Fibroblast of pulmonary artery (primary cell): ENCODE results near the gene IGFBP4.

Experiments used
- DNase-seq: peaks from one replicate; pipeline ENCODE4 v3.0.0-alpha.2; 2010; ENCODE audit warnings: low read depth
- H3K4me3 ChIP-seq: replicated peaks from 2 replicates; pipeline ENCODE4 v1.5.1; 2011; ENCODE audit warnings: low read depth, mild to moderate bottlenecking, control low read depth, low read length, moderate library complexity
- CTCF ChIP-seq: IDR thresholded peaks from 2 replicates; pipeline ENCODE4 v1.5.1; 2011; ENCODE audit warnings: mild to moderate bottlenecking, control low read depth, low read length, inconsistent platforms; ENCODE audit errors: missing control alignments

Gene IGFBP4

DNA sequence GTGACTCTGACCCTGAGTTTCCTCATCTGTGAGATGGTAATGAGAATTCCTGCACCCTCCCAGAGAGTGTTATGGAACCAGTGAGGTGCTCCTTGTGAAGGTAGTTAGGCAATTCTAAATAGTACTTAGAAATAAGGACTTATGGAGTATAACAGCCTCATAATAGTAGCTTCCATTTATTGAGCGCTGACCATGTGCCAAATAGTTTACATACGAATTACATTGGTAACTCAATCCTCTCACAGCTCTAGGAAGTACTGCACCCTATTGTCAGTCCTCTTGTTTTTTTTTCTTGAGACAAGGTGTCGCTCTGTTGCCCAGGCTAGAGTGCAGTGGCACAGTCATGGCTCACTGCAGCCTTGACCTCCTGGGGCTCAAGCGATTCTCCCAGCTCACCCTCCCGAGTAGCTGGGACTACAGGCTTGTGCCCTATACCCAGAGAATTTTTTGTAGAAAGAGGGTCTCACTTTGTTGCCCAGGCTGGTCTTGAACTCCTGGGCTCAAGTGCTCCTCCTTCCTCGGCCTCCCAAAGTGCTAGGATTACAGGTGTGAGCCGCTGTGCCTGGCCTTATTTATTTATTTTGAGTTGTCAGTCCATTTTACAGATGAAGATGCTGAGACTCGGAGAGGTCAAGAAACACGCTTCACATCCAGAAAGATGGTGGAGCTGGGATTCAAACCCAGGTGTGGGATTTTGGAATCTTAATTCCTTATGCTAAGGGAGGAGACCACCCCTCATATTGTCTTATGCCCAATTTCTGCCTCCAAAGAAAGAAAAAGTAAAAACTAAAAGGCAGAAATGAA is 55.2 kb downstream of the IGFBP4 start:
- no peak for TF ChIP-seq CTCF
- DNase-seq, result no peak
- no peak overlapping the region for H3K4me3 ChIP-seq

GRCh38 chr17:40499551-40500189 is 56.4 kb downstream of the IGFBP4 start:
- peak; percentile 80 for DNase-seq
- no peak overlapping the region for H3K4me3 ChIP-seq
- no peak for TF ChIP-seq CTCF

GRCh38 chr17:40500190-40500589 is 56.9 kb downstream of the IGFBP4 start:
- no peak for DNase-seq
- H3K4me3 ChIP-seq, result no peak overlapping the region
- no peak for TF ChIP-seq CTCF

- no peak overlapping the region for H3K4me3 ChIP-seq
- no peak for TF ChIP-seq CTCF
- DNase-seq, result no peak
Measured at GRCh38 chr17:40500709-40501108, 57.5 kb downstream of the IGFBP4 start.

- no peak for DNase-seq
- TF ChIP-seq CTCF, result no peak
- no peak within 1 kb of the TSS for H3K4me3 ChIP-seq
Measured at GRCh38 chr17:40501499-40501911, 58.3 kb downstream of the IGFBP4 start, which contains the start of gene TNS4. Gene TNS4 (minus strand): TSS chr17:40501623. CDS start chr17:40496425, 5,198 bp downstream.

- no peak for TF ChIP-seq CTCF
Measured at GRCh38 chr17:40502716-40503115, 59.5 kb downstream of the IGFBP4 start.

DNA sequence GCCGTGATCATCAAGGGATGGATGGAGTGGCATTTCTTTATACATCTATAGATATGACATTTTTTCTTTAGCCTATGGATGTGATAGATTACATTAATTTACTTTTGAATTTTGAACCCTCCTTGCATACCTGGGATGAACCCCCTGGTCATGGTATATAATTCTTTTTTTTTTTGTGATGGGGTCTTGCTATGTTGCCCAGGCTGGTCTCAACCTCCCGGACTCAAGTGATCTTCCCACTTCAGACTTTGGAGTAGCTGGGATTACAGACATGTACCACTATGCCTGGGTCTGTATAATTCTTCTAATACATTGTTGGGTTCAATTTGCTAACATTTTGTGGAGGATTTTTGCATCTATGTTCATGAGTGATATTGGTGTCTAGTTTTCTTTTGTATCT is 59.9 kb downstream of the IGFBP4 start:
- no peak for TF ChIP-seq CTCF
- no peak for DNase-seq
- H3K4me3 ChIP-seq, result no peak overlapping the region

More at GRCh38 chr17:40502716-40503115, 59.5 kb downstream of the IGFBP4 start:
- no peak for DNase-seq
- no peak overlapping the region for H3K4me3 ChIP-seq
